Lung (tissue), 12 donors: Measurements from ENCODE around the gene PTPN5. TPM values are rescaled to one million over a fixed set of nuclear protein-coding genes. Genes with fewer than 3 reads are reported as not detected.
A peak's percentile ranks its signal among the peaks of the same experiment; 100 is the strongest.

Experiments
- ATAC-seq: fragments of 200-7000 bp; cut with Tn5 transposase; one replicate; pipeline ENCODE4 v1.9.1; 2020; ENCODE audit warnings: moderate number of reproducible peaks; ENCODE audit not compliant: insufficient read depth, low FRiP score
- DNase-seq, 3 donors: peaks; one replicate each; pipeline ENCODE4 v3.0.0-alpha.2; 2013 to 2017
- H3K27ac ChIP-seq, 2 donors: one replicate each; pipeline ENCODE4 v1.5.1; 2013; ENCODE audit warnings: mild to moderate bottlenecking in 2 of 2, moderate library complexity in 2 of 2, control low read depth in 1 of 2, inconsistent platforms in 1 of 2, low read depth in 1 of 2, low read length in 1 of 2
- H3K27me3 ChIP-seq, 3 donors: one replicate each; pipeline ENCODE4 v1.5.1; 2013; ENCODE audit warnings: low read length in 2 of 3; ENCODE audit not compliant: control insufficient read depth in 3 of 3, insufficient read depth in 3 of 3
- H3K36me3 ChIP-seq, 4 donors: one replicate each; pipeline ENCODE4 v1.5.1; 2013; ENCODE audit warnings: low read length in 4 of 4, mild to moderate bottlenecking in 1 of 4, moderate library complexity in 1 of 4; ENCODE audit not compliant: control insufficient read depth in 4 of 4, insufficient read depth in 4 of 4
- H3K4me1 ChIP-seq, 5 donors: one replicate each; pipeline ENCODE4 v1.5.1; 2013; ENCODE audit warnings: low read length in 5 of 5, mild to moderate bottlenecking in 2 of 5, moderate library complexity in 1 of 5; ENCODE audit not compliant: control insufficient read depth in 5 of 5, insufficient read depth in 5 of 5
- H3K4me3 ChIP-seq: one replicate; pipeline ENCODE4 v1.5.1; 2013; ENCODE audit warnings: mild to moderate bottlenecking, control low read depth, moderate library complexity
- H3K9ac ChIP-seq, 2 donors: one replicate each; pipeline ENCODE4 v1.5.1; 2013; ENCODE audit warnings: low read length in 2 of 2, control low read depth in 1 of 2; ENCODE audit not compliant: insufficient read depth in 1 of 2
- H3K9me3 ChIP-seq, 4 donors: one replicate each; pipeline ENCODE4 v1.5.1; 2013; ENCODE audit warnings: low read length in 3 of 4, mild to moderate bottlenecking in 1 of 4, moderate library complexity in 1 of 4; ENCODE audit not compliant: control insufficient read depth in 4 of 4, insufficient read depth in 3 of 4
- CTCF ChIP-seq: IDR thresholded peaks from 2 replicates; pipeline ENCODE4 v1.5.1; 2012; ENCODE audit warnings: mild to moderate bottlenecking; ENCODE audit errors: control extremely low read depth, extremely low read depth
- WGBS, 2 donors: extraction: QIAGEN DNeasy Blood & Tissue Kit; methylation state at CpG; one replicate each; pipeline ENCODE4 v1.1.7; 2013; 5-methylcytosine and 5-hydroxymethylcytosine counted together
- polyA plus RNA-seq, 2 donors: library from polyadenylated mRNA; stranded (reverse); fragments of 200-250 nt; gene quantifications; one replicate each; pipeline ENCODE4 v1.2.1, GENCODE V29; 2013
- total RNA-seq, 2 donors: library from RNA; depleted of rRNA in 1 of 2; stranded (reverse); fragments of >200 nt in 1 of 2; gene quantifications; one replicate each; pipeline ENCODE4 v1.2.1, GENCODE V29; 2014 to 2021
- donor health status: control.
- donor health status: control.
- donor health status: Bipolar disorder and iron deficiency.
- donor health status: healthy.
- donor health status: DM: yes; HTN: yes; CAD: no.

The PTPN5 gene
- total and polyA plus RNA-seq, 4 donors = 0.02 to 0.15 TPM; not detected in 2

GRCh38 chr11:18705651-18706281 lies 85.8 kb downstream of the PTPN5 start:
- peaks cover 0 to 12% (median 3%) of the 10 kb centered on the region in 4 donors for H3K36me3 ChIP-seq
- TF ChIP-seq CTCF = no peak
- peak; percentile 30 for ATAC-seq
- H3K27me3 ChIP-seq = no peaks in the 10 kb centered on the region
- 1 to 4% methylated on average over 42 to 46 of the region's 46 CpGs for WGBS, 2 donors
- peak overlapping the region in 1 of 2 donors; percentile 30 for H3K9ac ChIP-seq
- H3K4me1 ChIP-seq = peaks cover 6 to 31% (median 11%) of the 10 kb centered on the region in 5 donors
- DNase-seq = peak; percentile 42 to 50 (median 48)
- peak overlapping the region in 1 of 2 donors; percentile 9 for H3K27ac ChIP-seq
- H3K4me3 ChIP-seq = peak overlapping the region; percentile 26
- no peaks in the 10 kb centered on the region for H3K9me3 ChIP-seq

GRCh38 chr11:18704698-18705097 lies 86.9 kb downstream of the PTPN5 start:
- WGBS, 2 donors = 49 to 64% methylated on average over 1 of the region's 1 CpG
- DNase-seq (peak in 2 of 3 donors; percentile 21 to 44), ATAC-seq (no peak)
- peaks cover 12 to 42% (median 14%) of the 10 kb centered on the region in 5 donors for H3K4me1 ChIP-seq
- no peak for TF ChIP-seq CTCF
- H3K36me3 ChIP-seq = peaks cover 0 to 12% (median 3%) of the 10 kb centered on the region in 4 donors
- H3K27me3 ChIP-seq = no peaks in the 10 kb centered on the region
- H3K9me3 ChIP-seq = no peaks in the 10 kb centered on the region
- H3K27ac ChIP-seq = no peak overlapping the region
- no peak overlapping the region for H3K9ac ChIP-seq
- H3K4me3 ChIP-seq = no peak overlapping the region

GRCh38 chr11:18704045-18704645 lies 87.5 kb downstream of the PTPN5 start:
- DNase-seq (no peak), ATAC-seq (no peak)
- no peak for TF ChIP-seq CTCF
- H3K27me3 ChIP-seq = no peaks in the 10 kb centered on the region
- H3K4me1 ChIP-seq = peaks cover 12 to 48% (median 19%) of the 10 kb centered on the region in 5 donors
- H3K9ac ChIP-seq = no peak overlapping the region
- WGBS, 2 donors = 74 to 82% methylated on average over 5 of the region's 5 CpGs
- no peaks in the 10 kb centered on the region for H3K9me3 ChIP-seq
- no peak overlapping the region for H3K4me3 ChIP-seq
- no peak overlapping the region for H3K27ac ChIP-seq
- peaks cover 0 to 12% (median 3%) of the 10 kb centered on the region in 4 donors for H3K36me3 ChIP-seq
